Measurements from ENCODE around the gene TBCC. TPM values are rescaled to one million over a fixed set of nuclear protein-coding genes. Genes with fewer than 3 reads are reported as not detected.

The TBCC gene
- total and polyA plus RNA-seq, 2 of the 8 experiments (the other 6 are each of a cell fraction or from before 2014, with no cell fraction given) = 22.7 to 25.5 TPM

DNA sequence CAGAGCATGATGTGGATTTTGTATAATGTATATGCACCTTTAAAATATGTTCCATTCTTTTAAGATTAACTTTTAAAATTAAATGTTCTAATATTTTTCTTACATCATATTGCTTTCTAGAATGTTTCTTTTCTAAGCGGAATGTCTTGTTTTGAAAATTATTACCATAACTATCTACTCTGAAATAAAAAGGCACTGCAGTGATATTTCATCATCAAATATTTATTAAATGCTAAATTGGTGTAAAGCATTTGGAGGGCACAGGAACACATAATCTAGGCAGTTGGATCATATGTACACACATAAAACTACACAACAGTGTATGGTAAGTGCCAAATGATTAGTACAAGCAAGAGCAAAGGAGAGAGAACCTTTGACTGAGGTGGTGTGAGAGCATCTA, 49.7 kb upstream of the TBCC start:
- Histone ChIP-seq H3K56ac (replicated peaks; ENCODE audit: insufficient read length, low read depth, low read length) (no peak overlapping the region), H2BK12ac (ENCODE audit: low read depth, low read length) (no peak overlapping the region), H3K4me3 (ENCODE audit: extremely low read depth in 1 of 4, insufficient read depth in 2 of 4, low read depth in 3 of 4, low read length in 4 of 4) (no peak overlapping the region), H4K20me1 (replicated peaks in 1 of 2; ENCODE audit: control insufficient read depth in 1 of 2, insufficient read depth in 2 of 2, low read length in 2 of 2) (peaks cover 0 to under 1% of the 10 kb centered on the region in 2 experiments), H3K36me3 (ENCODE audit: control insufficient read depth in 2 of 4, insufficient read depth in 4 of 4, low read length in 3 of 4) (no peaks in the 10 kb centered on the region), H4K8ac (ENCODE audit: extremely low read depth, insufficient read depth, low read length) (no peak overlapping the region), H4K5ac (ENCODE audit: insufficient read length, low read depth, low read length) (no peak overlapping the region), H3K4ac (replicated peaks; ENCODE audit: insufficient read length, low read depth, low read length) (no peak overlapping the region), H3K18ac (ENCODE audit: extremely low read depth, low read length) (no peak overlapping the region), H3K4me2 (ENCODE audit: insufficient read depth in 1 of 2, low read depth in 2 of 2, low read length in 2 of 2) (no peak overlapping the region), H2BK20ac (ENCODE audit: low read length) (no peak overlapping the region), H2BK120ac (replicated peaks; ENCODE audit: low read depth, low read length) (no peak overlapping the region), H3K27me3 (replicated peaks in 1 of 4; ENCODE audit: control insufficient read depth in 3 of 4, extremely low read depth in 1 of 4, insufficient read depth in 3 of 4, low read length in 3 of 4) (no peaks in the 10 kb centered on the region), H3K23me2 (ENCODE audit: low read depth, low read length) (no peaks in the 10 kb centered on the region), H3K79me2 (ENCODE audit: control insufficient read depth in 1 of 2, insufficient read depth in 2 of 2, low read length in 2 of 2) (no peaks in the 10 kb centered on the region), H3K27ac (ENCODE audit: low read depth, low read length) (no peak overlapping the region), H3K23ac (ENCODE audit: insufficient read length) (no peak overlapping the region), H3K14ac (ENCODE audit: insufficient read length) (no peak overlapping the region), H3K4me1 (replicated peaks in 1 of 4; ENCODE audit: control insufficient read depth in 3 of 4, insufficient read depth in 4 of 4, low read length in 3 of 4) (peaks cover 0 to 4% (median under 1%) of the 10 kb centered on the region in 4 experiments; a peak in 3 of 7 replicates), H4K91ac (replicated peaks; ENCODE audit: insufficient read length, low read length) (no peak overlapping the region), H3K79me1 (ENCODE audit: low read depth, low read length) (no peaks in the 10 kb centered on the region), H3K9ac (replicated peaks in 1 of 4; ENCODE audit: extremely low read depth in 1 of 4, low read depth in 3 of 4, low read length in 3 of 4) (no peak overlapping the region), H2BK5ac (ENCODE audit: low read depth, low read length) (no peak overlapping the region), H3K9me3 (ENCODE audit: insufficient read depth in 2 of 2, low read depth in 1 of 2, low read length in 1 of 2) (no peaks in the 10 kb centered on the region), H2BK15ac (ENCODE audit: low read length) (no peak overlapping the region), H2AFZ (ENCODE audit: low read length) (no peak overlapping the region), H2AK5ac (ENCODE audit: low read depth, low read length) (no peak overlapping the region)
- WGBS, 2 experiments (ENCODE audit: extremely low coverage in 1 of 2, insufficient coverage in 1 of 2, insufficient read length in 1 of 2, insufficient replicate concordance in 2 of 2, low coverage in 1 of 2, low lambda C conversion rate in 2 of 2, missing lambda C conversion rate in 1 of 2) = 93% methylated on average over 1 of the region's 1 CpG; no CpG with 5 or more reads in 1 of the 2 experiments
- CTCF ChIA-PET (ENCODE audit: partially characterized antibody) = no interaction called here
- TF ChIP-seq KDM1A (IDR thresholded peaks at IDR 0.05; ENCODE audit: borderline replicate concordance, low read length) (no peak), SIX5 (IDR thresholded peaks at IDR 0.05; ENCODE audit: low read depth, low read length) (no peak), CREB1 (IDR thresholded peaks at IDR 0.05) (no peak)
- TF ChIP-seq, protein P1, sequence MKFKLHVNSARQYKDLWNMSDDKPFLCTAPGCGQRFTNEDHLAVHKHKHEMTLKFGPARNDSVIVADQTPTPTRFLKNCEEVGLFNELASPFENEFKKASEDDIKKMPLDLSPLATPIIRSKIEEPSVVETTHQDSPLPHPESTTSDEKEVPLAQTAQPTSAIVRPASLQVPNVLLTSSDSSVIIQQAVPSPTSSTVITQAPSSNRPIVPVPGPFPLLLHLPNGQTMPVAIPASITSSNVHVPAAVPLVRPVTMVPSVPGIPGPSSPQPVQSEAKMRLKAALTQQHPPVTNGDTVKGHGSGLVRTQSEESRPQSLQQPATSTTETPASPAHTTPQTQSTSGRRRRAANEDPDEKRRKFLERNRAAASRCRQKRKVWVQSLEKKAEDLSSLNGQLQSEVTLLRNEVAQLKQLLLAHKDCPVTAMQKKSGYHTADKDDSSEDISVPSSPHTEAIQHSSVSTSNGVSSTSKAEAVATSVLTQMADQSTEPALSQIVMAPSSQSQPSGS (IDR thresholded peaks at IDR 0.05; ENCODE audit: low read length) = no peak
- POLR2A ChIA-PET (ENCODE audit: partially characterized antibody) = no interaction called here
- DNase-seq (ENCODE audit: low read depth in 1 of 2, low spot score in 2 of 2) = no peak
- no peak for FAIRE-seq
